K562 (cell line): ENCODE measurements around the gene CDS2. TPM values are rescaled to one million over a fixed set of nuclear protein-coding genes. Genes with fewer than 3 reads are reported as not detected.

ENCODE experiments used
- ATAC-seq: fragments of 200-7000 bp; cut with Tn5 transposase; 3 replicates; pipeline ENCODE4 v1.9.1; 2020; ENCODE audit warnings: moderate library complexity
- BruUV-seq: library from RNA; stranded (reverse); fragments of 400-500 nt; replicated peaks from 2 replicates; lab custom pipeline; 2021; lab: Mats Ljungman, UMichigan
- CTCF ChIA-PET: fragments of 300-600 bp; formaldehyde crosslinking; extraction: SDS; loops from one replicate; lab custom pipeline; 2021; ENCODE audit warnings: low intra/inter-chr PET ratio; lab: Yijun Ruan, JAX
- POLR2A ChIA-PET: fragments of 300-600, 350-650 bp; sonication (Branson Sonifier 250); formaldehyde crosslinking; extraction: SDS; loops from one replicate; lab custom pipeline; 2021; ENCODE audit warnings: antibody characterized with exemption, inconsistent platforms; lab: Yijun Ruan, JAX
- DNase-seq, 4 experiments: peaks; one replicate each; pipeline versions ENCODE4 v3.0.0 to v3.0.0-alpha.2; 2011 to 2018; ENCODE audit warnings: low spot score in 3 of 4, mixed read lengths in 3 of 4; ENCODE audit errors: extremely low read depth in 1 of 4
- FAIRE-seq: peaks from 2 replicates; lab custom pipeline; 2011; peaks lifted over from hg19 to GRCh38; lab: Jason Lieb, UNC
- H2AFZ ChIP-seq: 2 replicates; pipeline ENCODE4 v1.6.0; 2011; ENCODE audit warnings: low read depth, low read length, control low read depth, inconsistent platforms
- H3K27ac ChIP-seq: fragments of 200-600 bp; 3 replicates; pipeline ENCODE4 v1.8.0; 2011; ENCODE audit warnings: low read depth, mild to moderate bottlenecking, control low read depth, inconsistent platforms, low read length, moderate library complexity, mixed read lengths; ENCODE audit errors: extremely low read depth
- H3K27me3 ChIP-seq, 2 experiments: fragments of 300-600 bp in 1 of 2; 2 replicates in 1 of 2; 3 replicates in 1 of 2; pipeline versions ENCODE4 v1.6.0 to v1.8.0; 2011; ENCODE audit warnings: inconsistent platforms in 2 of 2, low read length in 2 of 2, mild to moderate bottlenecking in 1 of 2, mixed read lengths in 1 of 2, moderate library complexity in 1 of 2; ENCODE audit not compliant: control insufficient read depth in 2 of 2, insufficient read depth in 2 of 2
- H3K36me3 ChIP-seq: fragments of 300-600 bp; 3 replicates; pipeline ENCODE4 v1.8.0; 2011; ENCODE audit warnings: mild to moderate bottlenecking, low read length, inconsistent platforms; ENCODE audit not compliant: control insufficient read depth, insufficient read depth
- H3K4me1 ChIP-seq, 2 experiments: fragments of 200-600 bp in 1 of 2; replicated peaks in 1 of 2; 2 replicates in 1 of 2; 3 replicates in 1 of 2; pipeline versions ENCODE4 v1.5.1 to v1.8.0; 2011; ENCODE audit warnings: inconsistent platforms in 2 of 2, low read length in 2 of 2, mild to moderate bottlenecking in 1 of 2, mixed read lengths in 1 of 2, moderate library complexity in 1 of 2; ENCODE audit not compliant: control insufficient read depth in 2 of 2, insufficient read depth in 2 of 2
- H3K4me2 ChIP-seq: 2 replicates; pipeline ENCODE4 v1.6.1; 2011; ENCODE audit warnings: low read length, control low read depth, inconsistent platforms, mixed read lengths; ENCODE audit not compliant: insufficient read depth
- H3K4me3 ChIP-seq: fragments of 200-600 bp; sonication (generic), shearing (Covaris generic); 2 replicates; pipeline ENCODE4 v1.5.1; 2016; ENCODE audit warnings: control low read depth, inconsistent platforms
- H3K79me2 ChIP-seq: fragments of 200-600 bp; 3 replicates; pipeline ENCODE4 v1.8.0; 2011; ENCODE audit warnings: low read length, inconsistent platforms; ENCODE audit not compliant: control insufficient read depth, insufficient read depth
- H3K9ac ChIP-seq, 2 experiments: 2 replicates each; pipeline versions ENCODE4 v1.6.0 to v1.6.1; 2011; ENCODE audit warnings: low read depth in 2 of 2, low read length in 2 of 2, control low read depth in 1 of 2, inconsistent platforms in 1 of 2, mild to moderate bottlenecking in 1 of 2, mixed read lengths in 1 of 2; ENCODE audit not compliant: insufficient read depth in 1 of 2
- H3K9me1 ChIP-seq: one replicate; pipeline ENCODE4 v1.6.0; 2011; ENCODE audit warnings: inconsistent platforms, mild to moderate bottlenecking, low read length, moderate library complexity; ENCODE audit not compliant: control insufficient read depth, insufficient read depth
- H3K9me3 ChIP-seq: replicated peaks from 2 replicates; pipeline ENCODE4 v1.5.1; 2011; ENCODE audit warnings: low read depth, low read length, inconsistent platforms; ENCODE audit not compliant: control insufficient read depth, insufficient read depth
- H4K20me1 ChIP-seq: replicated peaks from 2 replicates; pipeline ENCODE4 v1.6.1; 2011; ENCODE audit warnings: low read length, inconsistent platforms, mixed read lengths; ENCODE audit not compliant: control insufficient read depth, insufficient read depth
- BHLHE40 ChIP-seq: IDR thresholded peaks from 2 replicates; pipeline ENCODE4 v1.6.1; 2011; ENCODE audit warnings: low read length, improper control_type of control experiment
- GATA2 ChIP-seq: sonication (generic); formaldehyde crosslinking; IDR thresholded peaks from 2 replicates; pipeline ENCODE4 v1.4.0; 2020; ENCODE audit warnings: mild to moderate bottlenecking, missing genetic modification reagents
- KLF1 ChIP-seq: fragments of 450-650 bp; IDR thresholded peaks from 2 replicates; pipeline ENCODE4 v1.6.1; 2016; ENCODE audit warnings: missing genetic modification characterization, missing compliant biosample characterization
- MAFK ChIP-seq: IDR thresholded peaks from 2 replicates; pipeline ENCODE4 v1.6.1; 2011; ENCODE audit warnings: low read length, improper control_type of control experiment
- PHB2 ChIP-seq: fragments of 450-650 bp; IDR thresholded peaks from 2 replicates; pipeline ENCODE4 v1.6.1; 2017; ENCODE audit warnings: low read depth
- SMAD2 ChIP-seq: fragments of 150-350 bp; IDR thresholded peaks from 2 replicates; pipeline ENCODE4 v1.6.1; 2014; ENCODE audit warnings: low read depth, mild to moderate bottlenecking, low read length
- SPI1 ChIP-seq: IDR thresholded peaks from 2 replicates; pipeline ENCODE4 v1.6.1; 2011; ENCODE audit warnings: low read depth, low read length, control low read depth, borderline replicate concordance
- YBX1 ChIP-seq: fragments of 450-650 bp; IDR thresholded peaks from 2 replicates; pipeline ENCODE4 v1.7.1; 2016; ENCODE audit warnings: mild to moderate bottlenecking
- ZNF282 ChIP-seq: sonication (generic); formaldehyde crosslinking; IDR thresholded peaks from 2 replicates; pipeline ENCODE4 v1.8.1; 2023; ENCODE audit warnings: missing genetic modification reagents
- ZNF444 ChIP-seq: fragments of 250-450 bp; sonication (Bioruptor Pico); IDR thresholded peaks from 2 replicates; pipeline ENCODE4 v1.4.0; 2020; ENCODE audit warnings: mild to moderate bottlenecking, moderate library complexity
- ZNF507 ChIP-seq: conservative IDR thresholded peaks from 2 replicates; pipeline ENCODE4 v1.6.1; 2017; ENCODE audit warnings: missing genetic modification characterization, missing compliant biosample characterization
- WGBS: fragments of 100-300 bp; shearing (Covaris generic); methylation state at CpG from one replicate; pipeline ENCODE4 v1.1.6; 2016; ENCODE audit warnings: low coverage, mixed read lengths; ENCODE audit not compliant: insufficient coverage; ENCODE audit errors: missing lambda C conversion rate; 5-methylcytosine and 5-hydroxymethylcytosine counted together
- in situ Hi-C: fragments of 300-500 bp; cut with MboI; formaldehyde crosslinking; loops from 4 replicates; pipeline ENCODE4 v1.15.0; 2018; ENCODE audit warnings: inconsistent platforms, mixed read lengths
- intact Hi-C: fragments of 100-400 bp; cut with micrococcal nuclease; formaldehyde crosslinking; loops from 2 replicates; pipeline ENCODE4 v1.14.2; 2022
- polyA plus RNA-seq, 8 experiments: library from polyadenylated mRNA; depleted of rRNA in 4 of 8; stranded (reverse) in 5 of 8; unstranded in 3 of 8; fragments of >200 nt; fragmentation: Nextera tagmentation in 2 of 8; fragmentation: Illumina TruSeq in 1 of 8; extraction: Ambion mirVana in 2 of 8; extraction: Trizol in 1 of 8; gene quantifications; 2 replicates each; pipeline versions ENCODE4 v1.2.1 to v1.2.3, GENCODE V29; 2011 to 2014; ENCODE audit warnings: inconsistent platforms in 1 of 8, missing spikeins in 1 of 8
- total RNA-seq, 7 experiments: library from RNA; depleted of rRNA in 6 of 7; stranded (reverse); fragments of >200 nt in 6 of 7; fragmentation: Illumina TruSeq in 2 of 7; extraction: Trizol in 2 of 7; gene quantifications; 2 replicates each; pipeline versions ENCODE4 v1.2.1 to v1.2.3, GENCODE V29; 2011 to 2021; ENCODE audit warnings: low replicate concordance in 1 of 7

CDS2 gene
- total and polyA plus RNA-seq, 9 of the 15 experiments (the other 6 are each of a cell fraction or from before 2014, with no cell fraction given): 6.4 to 46.4 (median 12.2) TPM

- intact Hi-C loops (loop anchor here (10.0 kb wide), 1 partner anchor 585 kb away; no protein-coding TSS in a partner anchor), in situ Hi-C loops (loop anchor here (5.0 kb wide), 1 partner anchor 63 kb away; the partner anchor contains the start of gene CDS2)
- CTCF ChIA-PET: no interaction called here
- 82% methylated on average over 6 of the region's 6 CpGs for WGBS
- Histone ChIP-seq H4K20me1 (no peaks in the 10 kb centered on the region), H3K27ac (no peak overlapping the region), H3K4me2 (no peak overlapping the region), H3K9me3 (no peaks in the 10 kb centered on the region), H3K4me1 (no peaks in the 10 kb centered on the region), H3K9ac (no peak overlapping the region), H3K79me2 (no peaks in the 10 kb centered on the region), H3K9me1 (no peaks in the 10 kb centered on the region), H3K27me3 (no peaks in the 10 kb centered on the region), H3K36me3 (peaks cover 32% of the 10 kb centered on the region; the same call in 2 of the 3 replicates), H3K4me3 (no peak overlapping the region), H2AFZ (no peak overlapping the region)
- POLR2A ChIA-PET: no interaction called here
- no peak for FAIRE-seq
- TF ChIP-seq YBX1 (no peak), MAFK (no peak)
- ATAC-seq: no peak
- BruUV-seq: no TSS peak
- no peak for DNase-seq
Observed at GRCh38 chr20:5189917-5190316, 63.1 kb downstream of the CDS2 start.

DNA sequence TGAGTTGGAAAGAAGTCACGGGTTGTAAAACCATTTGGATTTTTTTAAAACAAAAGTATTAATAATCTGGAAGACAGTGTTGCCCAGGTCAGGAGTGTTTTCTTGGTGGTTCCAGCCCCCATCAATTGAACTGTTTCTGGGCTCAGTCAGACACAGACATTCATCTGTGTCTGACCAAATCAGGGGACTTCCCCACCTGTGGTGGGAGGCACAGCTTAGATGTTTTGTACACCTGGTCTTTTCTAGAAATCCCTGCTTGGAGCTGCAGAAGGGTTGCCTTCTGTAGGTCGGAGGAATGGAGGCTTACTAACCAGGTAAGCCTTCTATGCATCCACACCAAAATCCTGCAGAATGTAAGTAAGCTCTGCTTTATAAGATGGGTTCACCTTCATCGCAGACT, 63.6 kb downstream of the CDS2 start:
- no peaks in the 10 kb centered on the region for H3K4me1 ChIP-seq
- H3K4me3 ChIP-seq: no peak overlapping the region
- peaks cover 32% of the 10 kb centered on the region; the same call in 2 of the 3 replicates for H3K36me3 ChIP-seq
- TF ChIP-seq ZNF507 (tag): no peak
- no peak for TF ChIP-seq ZNF282 (CRISPR knock-in tag)
- TF ChIP-seq GATA2: no peak
- no peak for TF ChIP-seq SMAD2
- TF ChIP-seq KLF1: no peak
- no peak for TF ChIP-seq ZNF444
- TF ChIP-seq SPI1: no peak
- no peak for TF ChIP-seq BHLHE40
- TF ChIP-seq PHB2: no peak
- H4K20me1 ChIP-seq: no peaks in the 10 kb centered on the region
- intact Hi-C loops (loop anchor here (10.0 kb wide), 1 partner anchor 586 kb away; no protein-coding TSS in a partner anchor), in situ Hi-C loops (loop anchor here (5.0 kb wide), 1 partner anchor 63 kb away; the partner anchor contains the start of gene CDS2)
- ChIA-PET POLR2A (no interaction called here), CTCF (interaction anchor here (0.6 kb wide), 1 partner anchor 74 kb away, joined by 3 read pairs; no protein-coding TSS in a partner anchor)
- FAIRE-seq (no peak), ATAC-seq (no peak), DNase-seq (no peak)
- no TSS peak for BruUV-seq
- H3K79me2 ChIP-seq: no peaks in the 10 kb centered on the region
- H3K9ac ChIP-seq: no peak overlapping the region
- H3K9me1 ChIP-seq: no peaks in the 10 kb centered on the region
- H3K9me3 ChIP-seq: no peaks in the 10 kb centered on the region
- H3K4me2 ChIP-seq: no peak overlapping the region
- 74% methylated on average over 3 of the region's 3 CpGs for WGBS
- no peaks in the 10 kb centered on the region for H3K27me3 ChIP-seq
- no peak overlapping the region for H3K27ac ChIP-seq
- H2AFZ ChIP-seq: no peak overlapping the region
